A673 (cell line): Measurements from ENCODE around the gene POU2AF2.

Experiments
- CTCF ChIP-seq: fragments of 300-800, 200-600 bp; sonication (generic); conservative IDR thresholded peaks from 2 replicates; pipeline ENCODE4 v1.5.1; 2017; ENCODE audit warnings: low read depth, mild to moderate bottlenecking, antibody characterized with exemption, low read length, moderate library complexity, mixed read lengths
- EZH2 ChIP-seq: fragments of 200-600 bp; sonication (generic); IDR thresholded peaks from 2 replicates; pipeline ENCODE4 v1.6.1; 2017; ENCODE audit warnings: borderline replicate concordance, low read depth, mild to moderate bottlenecking, mixed read lengths, antibody characterized with exemption, low read length; ENCODE audit not compliant: poor library complexity, severe bottlenecking

- TF ChIP-seq CTCF (no peak), EZH2 (no peak)
Measured at GRCh38 chr11:111260811-111261210, 15.3 kb downstream of the POU2AF2 start.
